OCI-LY3 (cell line): ENCODE measurements around the gene CBY2.

Experiments used
- H2AFZ ChIP-seq: fragments of 200-600, 300-600 bp; shearing (Covaris generic); 2 replicates; pipeline ENCODE4 v1.6.0; 2014; ENCODE audit warnings: antibody characterized with exemption, low read depth, low read length
- H3K27ac ChIP-seq: fragments of 200-600, 300-600 bp; sonication (generic); 2 replicates; pipeline ENCODE4 v1.5.1; 2014; ENCODE audit warnings: mild to moderate bottlenecking, low read length, moderate library complexity, mixed read lengths
- H3K27me3 ChIP-seq: fragments of 200-600, 300-600 bp; sonication (generic); 2 replicates; pipeline ENCODE4 v1.6.1; 2014; ENCODE audit warnings: low read depth, low read length, mixed read lengths
- H3K36me3 ChIP-seq: fragments of 200-600, 300-600 bp; sonication (generic); replicated peaks from 2 replicates; pipeline ENCODE3; 2014; ENCODE audit warnings: low read depth, low read length, mixed read lengths
- H3K4me1 ChIP-seq: fragments of 300-600, 200-600 bp; sonication (generic); 2 replicates; pipeline ENCODE4 v1.6.1; 2014; ENCODE audit warnings: low read length, mixed read lengths
- H3K4me2 ChIP-seq: fragments of 200-600, 300-600 bp; sonication (generic); 2 replicates; pipeline ENCODE4 v1.6.1; 2014; ENCODE audit warnings: low read length, mixed read lengths
- H3K4me3 ChIP-seq: fragments of 300-600, 200-600 bp; sonication (generic); 2 replicates; pipeline ENCODE4 v1.5.1; 2014; ENCODE audit warnings: antibody characterized with exemption, mild to moderate bottlenecking, low read length, moderate library complexity
- H3K79me2 ChIP-seq: fragments of 300-600, 200-600 bp; shearing (Covaris generic); 2 replicates; pipeline ENCODE4 v1.6.1; 2014; ENCODE audit warnings: mild to moderate bottlenecking, low read length, mixed read lengths
- H3K9ac ChIP-seq: fragments of 300-600, 200-600 bp; shearing (Covaris generic); 2 replicates; pipeline ENCODE4 v1.6.0; 2014; ENCODE audit warnings: mild to moderate bottlenecking, low read length, moderate library complexity
- H3K9me3 ChIP-seq: fragments of 200-600, 300-600 bp; shearing (Covaris generic); 2 replicates; pipeline ENCODE4 v1.6.1; 2014; ENCODE audit warnings: low read length, mixed read lengths; ENCODE audit not compliant: insufficient read depth
- H4K20me1 ChIP-seq: fragments of 200-600, 300-600 bp; sonication (generic); 2 replicates; pipeline ENCODE4 v1.6.1; 2016; ENCODE audit warnings: low read length, mixed read lengths; ENCODE audit not compliant: insufficient read depth
- EZH2phosphoT487 ChIP-seq: fragments of 200-600 bp; shearing (Covaris generic); IDR thresholded peaks from 2 replicates; pipeline ENCODE4 v1.6.1; 2018; ENCODE audit warnings: antibody characterized with exemption, mixed run types, low read depth
- TF ChIP-seq, protein P1 (sequence below): fragments of 200-600, 300-600 bp; sonication (generic); IDR thresholded peaks from 2 replicates; pipeline ENCODE4 v1.5.1; 2014; ENCODE audit warnings: antibody characterized with exemption, low read length, low read depth

The CBY2 gene

DNA sequence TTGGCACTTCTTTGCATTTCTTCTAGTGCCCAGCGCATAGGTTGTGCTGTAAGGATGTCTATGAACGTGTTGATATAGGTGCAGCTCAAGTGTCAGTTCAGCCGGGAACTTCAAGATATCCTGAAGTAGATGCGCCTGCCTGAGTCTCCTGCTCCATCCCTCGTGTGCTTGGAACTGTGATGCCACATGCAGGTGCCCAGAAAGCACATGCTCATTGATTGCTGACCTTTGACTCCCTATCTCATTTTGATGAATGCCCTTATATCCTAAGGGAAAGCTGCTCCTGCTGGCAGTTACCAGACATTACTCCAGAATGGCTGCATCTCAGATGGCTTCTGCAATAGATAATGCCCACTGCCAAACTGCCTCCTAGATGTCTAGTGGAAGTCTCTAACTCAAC is 40.9 kb downstream of the CBY2 start:
- H3K9ac ChIP-seq: no peak overlapping the region
- H2AFZ ChIP-seq: no peak overlapping the region
- no peaks in the 10 kb centered on the region for H4K20me1 ChIP-seq
- no peak overlapping the region for H3K4me2 ChIP-seq
- peaks cover 7% of the 10 kb centered on the region for H3K27me3 ChIP-seq
- H3K4me1 ChIP-seq: no peaks in the 10 kb centered on the region
- H3K9me3 ChIP-seq: no peaks in the 10 kb centered on the region
- no peaks in the 10 kb centered on the region for H3K36me3 ChIP-seq
- H3K4me3 ChIP-seq: no peak overlapping the region
- TF ChIP-seq, protein P1, sequence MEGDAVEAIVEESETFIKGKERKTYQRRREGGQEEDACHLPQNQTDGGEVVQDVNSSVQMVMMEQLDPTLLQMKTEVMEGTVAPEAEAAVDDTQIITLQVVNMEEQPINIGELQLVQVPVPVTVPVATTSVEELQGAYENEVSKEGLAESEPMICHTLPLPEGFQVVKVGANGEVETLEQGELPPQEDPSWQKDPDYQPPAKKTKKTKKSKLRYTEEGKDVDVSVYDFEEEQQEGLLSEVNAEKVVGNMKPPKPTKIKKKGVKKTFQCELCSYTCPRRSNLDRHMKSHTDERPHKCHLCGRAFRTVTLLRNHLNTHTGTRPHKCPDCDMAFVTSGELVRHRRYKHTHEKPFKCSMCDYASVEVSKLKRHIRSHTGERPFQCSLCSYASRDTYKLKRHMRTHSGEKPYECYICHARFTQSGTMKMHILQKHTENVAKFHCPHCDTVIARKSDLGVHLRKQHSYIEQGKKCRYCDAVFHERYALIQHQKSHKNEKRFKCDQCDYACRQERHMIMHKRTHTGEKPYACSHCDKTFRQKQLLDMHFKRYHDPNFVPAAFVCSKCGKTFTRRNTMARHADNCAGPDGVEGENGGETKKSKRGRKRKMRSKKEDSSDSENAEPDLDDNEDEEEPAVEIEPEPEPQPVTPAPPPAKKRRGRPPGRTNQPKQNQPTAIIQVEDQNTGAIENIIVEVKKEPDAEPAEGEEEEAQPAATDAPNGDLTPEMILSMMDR: no peak
- TF ChIP-seq EZH2phosphoT487: no peak
- H3K79me2 ChIP-seq: no peaks in the 10 kb centered on the region
- no peak overlapping the region for H3K27ac ChIP-seq

DNA sequence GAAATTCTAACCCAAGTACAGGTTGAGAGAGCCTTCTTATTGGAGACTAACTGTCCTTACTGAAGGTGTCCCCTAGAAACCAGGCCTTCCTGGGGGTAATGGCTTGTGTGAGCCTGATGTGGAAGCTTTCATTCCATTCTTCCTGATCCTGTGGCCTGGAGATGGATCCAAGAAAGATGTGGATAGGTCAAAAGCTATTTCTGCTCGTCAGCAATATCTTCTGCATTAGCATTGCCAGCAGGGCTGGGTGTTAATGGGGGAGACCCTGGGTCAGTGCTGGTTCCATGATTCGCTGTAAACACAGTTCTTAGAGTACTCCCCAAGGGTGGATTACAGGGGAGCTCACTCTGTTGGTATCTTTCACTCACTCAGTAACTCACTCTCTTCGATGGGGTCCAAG is 42.9 kb downstream of the CBY2 start:
- no peak overlapping the region for H3K27ac ChIP-seq
- peaks cover 17% of the 10 kb centered on the region for H3K27me3 ChIP-seq

DNA sequence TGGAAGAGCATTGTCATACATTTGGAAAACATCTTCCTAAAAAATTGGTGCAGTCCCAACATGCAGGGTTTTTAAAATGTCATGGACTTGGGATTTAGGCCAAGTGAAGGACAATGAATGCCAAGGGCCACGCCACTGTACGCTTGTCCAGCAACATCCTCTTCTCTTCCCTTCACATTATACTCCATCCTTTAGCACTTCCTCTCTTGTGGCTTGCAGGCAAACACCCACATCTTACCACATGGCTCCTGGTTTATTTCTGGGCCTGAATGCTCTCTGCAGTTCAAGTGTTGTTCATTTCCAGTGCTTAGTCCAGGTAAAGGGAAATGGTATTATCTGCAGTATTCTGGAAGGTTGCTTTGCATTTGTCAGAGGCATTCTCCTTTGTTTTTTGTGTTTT is 45.0 kb downstream of the CBY2 start:
- H3K79me2 ChIP-seq: no peaks in the 10 kb centered on the region
- no peak overlapping the region for H3K4me3 ChIP-seq
- no peaks in the 10 kb centered on the region for H3K9me3 ChIP-seq
- TF ChIP-seq, protein P1: no peak
- TF ChIP-seq EZH2phosphoT487: no peak
- H2AFZ ChIP-seq: no peak overlapping the region
- H3K4me2 ChIP-seq: no peak overlapping the region
- no peaks in the 10 kb centered on the region for H4K20me1 ChIP-seq
- H3K27me3 ChIP-seq: peaks cover 10% of the 10 kb centered on the region
- H3K9ac ChIP-seq: no peak overlapping the region
- H3K4me1 ChIP-seq: no peaks in the 10 kb centered on the region
- no peak overlapping the region for H3K27ac ChIP-seq
- no peaks in the 10 kb centered on the region for H3K36me3 ChIP-seq

More for the DNA sequence above, 42.9 kb downstream of the CBY2 start:
- H3K4me2 ChIP-seq: no peak overlapping the region
- no peak overlapping the region for H2AFZ ChIP-seq
- no peaks in the 10 kb centered on the region for H4K20me1 ChIP-seq
- H3K9me3 ChIP-seq: no peaks in the 10 kb centered on the region
- H3K4me1 ChIP-seq: no peaks in the 10 kb centered on the region
- no peaks in the 10 kb centered on the region for H3K36me3 ChIP-seq
- H3K79me2 ChIP-seq: no peaks in the 10 kb centered on the region
- H3K4me3 ChIP-seq: no peak overlapping the region
- no peak overlapping the region for H3K9ac ChIP-seq
- TF ChIP-seq EZH2phosphoT487: no peak

DNA sequence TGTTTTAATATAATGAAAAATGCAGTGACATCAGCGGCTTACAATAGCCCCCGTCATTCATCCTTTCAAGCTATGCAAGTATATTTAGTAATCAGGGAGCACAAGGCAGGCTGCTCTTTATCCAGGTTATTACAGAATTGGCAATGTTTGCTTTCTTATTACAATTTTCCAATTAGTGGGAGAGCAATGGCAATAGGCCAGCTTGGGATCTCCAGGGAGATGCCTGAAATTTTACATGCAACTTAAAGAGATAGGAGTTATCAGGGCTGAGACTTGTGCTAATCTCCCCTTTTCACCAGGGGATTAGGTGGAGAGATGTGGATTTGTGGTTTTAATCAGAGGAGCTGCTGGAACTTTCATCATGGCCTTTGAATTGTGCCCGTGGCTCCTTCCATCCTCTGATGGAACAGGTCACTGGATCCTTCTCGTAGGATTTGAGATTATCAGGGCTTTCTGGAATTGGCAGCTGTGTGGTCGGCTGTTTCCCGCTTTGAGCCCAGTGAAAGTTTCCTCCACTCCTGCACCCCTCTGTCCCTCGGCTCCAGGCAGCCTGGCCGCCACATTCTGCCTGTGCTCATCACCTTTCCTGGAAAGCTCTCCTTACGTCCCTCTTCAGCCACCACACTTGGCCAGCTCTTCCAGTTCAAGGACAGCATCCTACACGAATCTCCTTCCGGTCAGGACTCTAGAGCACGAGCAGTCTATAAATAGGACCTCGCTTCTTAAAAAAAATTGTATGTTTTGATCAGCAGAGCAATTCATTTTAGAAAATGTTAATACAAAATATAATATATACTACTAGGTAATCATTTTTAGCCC is 47.0 kb downstream of the CBY2 start:
- no peak overlapping the region for H3K4me3 ChIP-seq
- H3K4me1 ChIP-seq: no peaks in the 10 kb centered on the region
- peaks cover 10% of the 10 kb centered on the region for H3K27me3 ChIP-seq
- H3K36me3 ChIP-seq: no peaks in the 10 kb centered on the region
- H3K79me2 ChIP-seq: no peaks in the 10 kb centered on the region
- no peak for TF ChIP-seq EZH2phosphoT487
- TF ChIP-seq, protein P1: no peak
- H2AFZ ChIP-seq: no peak overlapping the region
- no peak overlapping the region for H3K4me2 ChIP-seq
- no peaks in the 10 kb centered on the region for H3K9me3 ChIP-seq
- no peak overlapping the region for H3K27ac ChIP-seq
- no peak overlapping the region for H3K9ac ChIP-seq
- no peaks in the 10 kb centered on the region for H4K20me1 ChIP-seq
